H1 (cell line): ENCODE results near the gene PITPNB.

Source experiments
- ASH2L ChIP-seq: fragments of 200-600, 300-600 bp; sonication (generic); IDR thresholded peaks from one replicate; pipeline ENCODE4 v1.7.1; 2017; ENCODE audit warnings: low read length
- CREB1 ChIP-seq: IDR thresholded peaks from 2 replicates; pipeline ENCODE4 v1.6.1; 2012; ENCODE audit warnings: inconsistent platforms
- CTCF ChIP-seq, 3 experiments: IDR thresholded peaks; 1 replicate in 2 of 3; 2 replicates in 1 of 3; pipeline versions ENCODE4 v1.5.1 to v1.6.1; 2011; ENCODE audit warnings: low read length in 3 of 3, mild to moderate bottlenecking in 3 of 3, inconsistent platforms in 2 of 3, low read depth in 1 of 3, moderate library complexity in 1 of 3; ENCODE audit not compliant: insufficient read depth in 1 of 3; ENCODE audit errors: control extremely low read depth in 1 of 3
- EZH2 ChIP-seq: fragments of 200-600 bp; sonication (generic); IDR thresholded peaks from 2 replicates; pipeline ENCODE4 v1.7.1; 2012; ENCODE audit warnings: low read depth, mild to moderate bottlenecking, moderate library complexity, low read length, inconsistent platforms; ENCODE audit not compliant: severe bottlenecking
- GABPA ChIP-seq: IDR thresholded peaks from 2 replicates; pipeline ENCODE4 v1.6.1; 2011; ENCODE audit warnings: mild to moderate bottlenecking, low read length, moderate library complexity, borderline replicate concordance; ENCODE audit not compliant: insufficient read depth
- HDAC6 ChIP-seq: IDR thresholded peaks from one replicate; pipeline ENCODE4 v1.7.1; 2012; ENCODE audit warnings: low read depth, mild to moderate bottlenecking, inconsistent platforms, low read length, moderate library complexity
- KDM1A ChIP-seq: fragments of 200-600, 300-600 bp; sonication (generic); IDR thresholded peaks from 2 replicates; pipeline ENCODE4 v1.7.1; 2016; ENCODE audit warnings: mild to moderate bottlenecking, low read length, borderline replicate concordance
- NRF1 ChIP-seq: IDR thresholded peaks from 2 replicates; pipeline ENCODE4 v1.6.1; 2011; ENCODE audit warnings: mild to moderate bottlenecking, low read depth, low read length, improper control_type of control experiment
- POLR2A ChIP-seq, 2 experiments: IDR thresholded peaks; 1 replicate in 1 of 2; 2 replicates in 1 of 2; pipeline ENCODE4 v1.6.1; 2011; ENCODE audit warnings: low read depth in 2 of 2, low read length in 2 of 2, mild to moderate bottlenecking in 2 of 2; ENCODE audit errors: control extremely low read depth in 1 of 2
- SRF ChIP-seq: IDR thresholded peaks from 2 replicates; pipeline ENCODE4 v1.6.1; 2011; ENCODE audit warnings: mild to moderate bottlenecking, low read depth, low read length, moderate library complexity
- TBP ChIP-seq: IDR thresholded peaks from 2 replicates; pipeline ENCODE4 v1.6.1; 2011; ENCODE audit warnings: low read depth, low read length, improper control_type of control experiment
- YY1 ChIP-seq: IDR thresholded peaks from 2 replicates; pipeline ENCODE4 v1.6.1; 2011; ENCODE audit warnings: low read depth, mild to moderate bottlenecking, low read length
- ZNF274 ChIP-seq: IDR thresholded peaks from 2 replicates; pipeline ENCODE4 v1.7.0; 2012; ENCODE audit warnings: low read length, borderline replicate concordance; ENCODE audit errors: extremely low read depth

DNA sequence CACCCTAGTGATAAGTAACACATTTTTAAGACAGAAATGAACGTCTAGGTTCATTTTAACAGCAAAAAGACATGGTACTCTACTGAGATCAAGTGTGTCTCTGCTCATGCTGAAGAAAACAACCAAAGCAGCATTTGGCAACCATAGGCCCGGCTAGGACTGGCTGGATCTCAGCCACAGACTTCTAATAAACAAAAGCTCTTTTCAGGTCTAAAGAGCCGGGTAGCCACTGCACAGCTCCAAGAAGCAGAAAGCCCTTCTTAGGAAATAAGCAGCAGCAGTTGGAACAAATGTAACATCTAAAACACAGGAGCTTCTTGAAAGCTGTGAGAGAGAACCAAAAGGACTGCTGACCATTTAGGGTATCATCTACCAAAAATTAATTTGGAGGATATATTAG is 37.6 kb downstream of the PITPNB start:
- no peak for TF ChIP-seq CTCF (IDR thresholded peaks at IDR 0.05; ENCODE audit: control extremely low read depth in 1 of 3, insufficient read depth in 1 of 3, low read depth in 1 of 3, low read length in 3 of 3)
- TF ChIP-seq CREB1, result no peak
- no peak for TF ChIP-seq EZH2
- TF ChIP-seq ASH2L, result no peak
- TF ChIP-seq HDAC6, result no peak
- TF ChIP-seq GABPA, result no peak
- no peak for TF ChIP-seq SRF
- no peak for TF ChIP-seq YY1
- TF ChIP-seq POLR2A (IDR thresholded peaks at IDR 0.05; ENCODE audit: control extremely low read depth in 1 of 2, low read depth in 2 of 2, low read length in 2 of 2), result no peak
- no peak for TF ChIP-seq TBP
- no peak for TF ChIP-seq NRF1
- TF ChIP-seq KDM1A, result no peak
- no peak for TF ChIP-seq ZNF274
